HepG2 (cell line): ENCODE results near the gene PRMT5. TPM values are rescaled to one million over a fixed set of nuclear protein-coding genes. Genes with fewer than 3 reads are reported as not detected.
A peak's percentile ranks its signal among the peaks of the same experiment; 100 is the strongest.

Experiments
- ATAC-seq: fragments of 200-7000 bp; cut with Tn5 transposase; 3 replicates; pipeline ENCODE4 v1.9.1; 2020; ENCODE audit warnings: mild to moderate bottlenecking, moderate library complexity
- BruUV-seq: library from RNA; stranded (reverse); fragments of 400-500 nt; replicated peaks from 2 replicates; lab custom pipeline; 2021; lab: Mats Ljungman, UMichigan
- CTCF ChIA-PET: fragments of 300-600 bp; formaldehyde crosslinking; extraction: SDS; loops from one replicate; lab custom pipeline; 2021; ENCODE audit warnings: low total read pairs, inconsistent platforms, low intra/inter-chr PET ratio; lab: Yijun Ruan, JAX
- POLR2A ChIA-PET: fragments of 350-600 bp; sonication (Branson Sonifier 250); formaldehyde crosslinking; loops from one replicate; lab custom pipeline; 2020; ENCODE audit warnings: antibody characterized with exemption, inconsistent platforms; lab: Yijun Ruan, JAX
- DNase-seq: peaks from one replicate; pipeline ENCODE4 v3.0.0-alpha.2; 2015; ENCODE audit warnings: low spot score
- FAIRE-seq: peaks from 3 replicates; lab custom pipeline; 2011; peaks lifted over from hg19 to GRCh38; lab: Jason Lieb, UNC
- H2AFZ ChIP-seq: one replicate; pipeline ENCODE4 v1.6.1; 2011; ENCODE audit warnings: low read length, inconsistent platforms
- H3K27ac ChIP-seq: fragments of 300-600 bp; 3 replicates; pipeline ENCODE4 v1.8.0; 2011; ENCODE audit warnings: mixed run types, mild to moderate bottlenecking, mixed read lengths, low read length, inconsistent platforms; ENCODE audit not compliant: insufficient read depth; ENCODE audit errors: extremely low read length
- H3K27me3 ChIP-seq, 2 experiments: fragments of 200-600 bp in 1 of 2; 2 replicates in 1 of 2; 3 replicates in 1 of 2; pipeline versions ENCODE4 v1.6.0 to v1.8.0; 2011; ENCODE audit warnings: low read length in 2 of 2, mild to moderate bottlenecking in 2 of 2, moderate library complexity in 2 of 2, inconsistent platforms in 1 of 2; ENCODE audit not compliant: insufficient read depth in 2 of 2, control insufficient read depth in 1 of 2
- H3K36me3 ChIP-seq, 2 experiments: fragments of 200-600 bp in 1 of 2; replicated peaks in 1 of 2; 2 replicates in 1 of 2; 3 replicates in 1 of 2; pipeline versions ENCODE4 v1.5.1 to v1.8.0; 2011; ENCODE audit warnings: low read length in 2 of 2, inconsistent platforms in 1 of 2; ENCODE audit not compliant: insufficient read depth in 2 of 2, control insufficient read depth in 1 of 2
- H3K4me1 ChIP-seq: 2 replicates; pipeline ENCODE4 v1.5.1; 2012; ENCODE audit warnings: low read length, inconsistent platforms; ENCODE audit not compliant: insufficient read depth
- H3K4me2 ChIP-seq: 2 replicates; pipeline ENCODE4 v1.6.0; 2011; ENCODE audit warnings: low read depth, low read length, inconsistent platforms
- H3K4me3 ChIP-seq, 3 experiments: fragments of 200-600 bp in 1 of 3; sonication (generic), shearing (Covaris generic) in 1 of 3; replicated peaks in 1 of 3; 2 replicates each; pipeline ENCODE4 v1.5.1; 2011 to 2016; ENCODE audit warnings: low read length in 3 of 3, inconsistent platforms in 2 of 3, low read depth in 2 of 3, mild to moderate bottlenecking in 2 of 3, control low read depth in 1 of 3, mixed read lengths in 1 of 3; ENCODE audit not compliant: insufficient read depth in 1 of 3
- H3K79me2 ChIP-seq: one replicate; pipeline ENCODE4 v1.6.1; 2011; ENCODE audit warnings: low read length, inconsistent platforms; ENCODE audit not compliant: insufficient read depth
- H3K9ac ChIP-seq: 2 replicates; pipeline ENCODE4 v1.6.0; 2011; ENCODE audit warnings: mild to moderate bottlenecking, low read depth, low read length, inconsistent platforms; ENCODE audit not compliant: insufficient read depth
- H3K9me3 ChIP-seq: 2 replicates; pipeline ENCODE4 v1.5.1; 2012; ENCODE audit warnings: mild to moderate bottlenecking, low read length
- H4K20me1 ChIP-seq: 2 replicates; pipeline ENCODE4 v1.6.0; 2011; ENCODE audit warnings: inconsistent platforms, mild to moderate bottlenecking, low read length, moderate library complexity; ENCODE audit not compliant: insufficient read depth
- AGO2 ChIP-seq: fragments of 200-400 bp; formaldehyde crosslinking; optimal IDR thresholded peaks from 2 replicates; pipeline ENCODE3; 2017; ENCODE audit warnings: mild to moderate bottlenecking, low read depth, low read length, moderate library complexity
- DNMT3B ChIP-seq: conservative IDR thresholded peaks from 2 replicates; pipeline ENCODE4 v1.6.1; 2016; ENCODE audit warnings: missing biosample characterization, control low read depth
- PLSCR1 ChIP-seq: sonication (generic); formaldehyde crosslinking; IDR thresholded peaks from 2 replicates; pipeline ENCODE4 v1.5.0; 2020; ENCODE audit warnings: missing genetic modification reagents, mild to moderate bottlenecking, borderline replicate concordance
- SALL2 ChIP-seq: sonication (generic); formaldehyde crosslinking; IDR thresholded peaks from 2 replicates; pipeline ENCODE4 v1.8.1; 2023; ENCODE audit warnings: mild to moderate bottlenecking, missing genetic modification reagents, inconsistent platforms
- SIX1 ChIP-seq: sonication (generic); formaldehyde crosslinking; IDR thresholded peaks from 2 replicates; pipeline ENCODE4 v1.4.0; 2020; ENCODE audit warnings: missing genetic modification reagents, borderline replicate concordance
- ZBED4 ChIP-seq: sonication (generic); formaldehyde crosslinking; IDR thresholded peaks from 2 replicates; pipeline ENCODE4 v1.4.0; 2020; ENCODE audit warnings: missing genetic modification reagents, borderline replicate concordance
- ZNF674 ChIP-seq: sonication (generic); formaldehyde crosslinking; IDR thresholded peaks from 2 replicates; pipeline ENCODE4 v1.5.0; 2020; ENCODE audit warnings: low read depth, mild to moderate bottlenecking, missing genetic modification reagents
- WGBS: methylation state at CpG from one replicate; pipeline ENCODE4 v1.1.6; 2017; ENCODE audit warnings: low lambda C conversion rate; 5-methylcytosine and 5-hydroxymethylcytosine counted together
- in situ Hi-C: cut with HindIII; loops from 2 replicates; pipeline ENCODE4 v1.10.0; 2017; ENCODE audit warnings: low pct_unique_long_range_greater_than_20kb; ENCODE audit not compliant: extremely low pct_ligation_motif_present
- intact Hi-C: fragments of 100-400 bp; cut with micrococcal nuclease; formaldehyde crosslinking; loops from one replicate; pipeline ENCODE4 v1.10.0; 2022; ENCODE audit not compliant: unreplicated experiment
- polyA plus RNA-seq, 8 experiments: library from polyadenylated mRNA; depleted of rRNA in 3 of 8; stranded (reverse) in 7 of 8; unstranded in 1 of 8; fragments of >200 nt; fragmentation: Illumina TruSeq in 4 of 8; extraction: Trizol in 4 of 8; gene quantifications; 2 replicates each; pipeline versions ENCODE4 v1.2.1 to v1.2.3, GENCODE V29; 2011 to 2016; ENCODE audit warnings: low read depth in 4 of 8, missing spikeins in 1 of 8, mixed read lengths in 1 of 8; ENCODE audit not compliant: insufficient read depth in 1 of 8
- total RNA-seq, 5 experiments: library from RNA; depleted of rRNA; stranded (reverse); fragments of >200 nt; fragmentation: Illumina TruSeq; extraction: Trizol; gene quantifications; 2 replicates each; pipeline ENCODE4 v1.2.3, GENCODE V29; 2016; ENCODE audit warnings: low read depth in 1 of 5
- TF ChIP-seq, protein P1 (sequence below), 2 experiments: sonication (generic) in 1 of 2; formaldehyde crosslinking in 1 of 2; IDR thresholded peaks; 2 replicates each; pipeline versions ENCODE4 v1.4.0 to v1.6.1; 2018 to 2020; ENCODE audit warnings: missing genetic modification reagents in 2 of 2, borderline replicate concordance in 1 of 2, low read depth in 1 of 2, mild to moderate bottlenecking in 1 of 2, missing biosample characterization in 1 of 2
- TF ChIP-seq, protein P2 (sequence below): sonication (generic); formaldehyde crosslinking; IDR thresholded peaks from 2 replicates; pipeline ENCODE4 v1.5.1; 2020; ENCODE audit warnings: missing genetic modification reagents, mild to moderate bottlenecking, borderline replicate concordance

Gene PRMT5
- total and polyA plus RNA-seq, 2 of the 13 experiments (the other 11 are each of a cell fraction or from before 2014, with no cell fraction given) = 210 to 354 TPM

- Histone ChIP-seq H3K4me1 (peaks cover 35% of the 10 kb centered on the region), H3K9ac (peak overlapping the region; percentile 76), H4K20me1 (no peaks in the 10 kb centered on the region), H2AFZ (no peak overlapping the region), H3K4me3 (peak overlapping the region; percentile 66 to 93 (median 82)), H3K79me2 (no peaks in the 10 kb centered on the region), H3K4me2 (peak overlapping the region; percentile 95), H3K27ac (peak overlapping the region; percentile 85), H3K36me3 (peaks cover 14% of the 10 kb centered on the region in 2 experiments; a peak in 4 of 5 replicates), H3K27me3 (no peaks in the 10 kb centered on the region; a peak in 1 of 5 replicates), H3K9me3 (no peaks in the 10 kb centered on the region)
- 2% methylated on average over 42 of the region's 45 CpGs for WGBS
- ATAC-seq (peak; percentile 62), FAIRE-seq (peak; percentile 79), DNase-seq (peak; percentile 84)
- in situ Hi-C loops (no loop called here), intact Hi-C loops (loop anchor here (1.0 to 5.0 kb wide), 3 partner anchors 28 to 110 kb away; partner anchors contain the start of genes AJUBA and OXA1L)
- BruUV-seq = no TSS peak
- CTCF ChIA-PET = interaction anchor here (0.6 to 3.1 kb wide), 7 partner anchors 19 to 315 kb away, joined by 3 to 46 read pairs (median 7); partner anchors contain the start of gene HAUS4
- POLR2A ChIA-PET = interaction anchor here (0.6 to 4.4 kb wide), 23 partner anchors 10 to 1243 kb away, joined by 3 to 53 read pairs (median 9); partner anchors contain the start of genes ACIN1, AJUBA, C14orf119 and DAD1
- TF ChIP-seq DNMT3B (CRISPR knock-in tag) = 0 out of 2 replicates have a peak, but pooled peaks have one; percentile 84
- no peak for TF ChIP-seq PLSCR1 (CRISPR knock-in tag)
- TF ChIP-seq, protein P1, sequence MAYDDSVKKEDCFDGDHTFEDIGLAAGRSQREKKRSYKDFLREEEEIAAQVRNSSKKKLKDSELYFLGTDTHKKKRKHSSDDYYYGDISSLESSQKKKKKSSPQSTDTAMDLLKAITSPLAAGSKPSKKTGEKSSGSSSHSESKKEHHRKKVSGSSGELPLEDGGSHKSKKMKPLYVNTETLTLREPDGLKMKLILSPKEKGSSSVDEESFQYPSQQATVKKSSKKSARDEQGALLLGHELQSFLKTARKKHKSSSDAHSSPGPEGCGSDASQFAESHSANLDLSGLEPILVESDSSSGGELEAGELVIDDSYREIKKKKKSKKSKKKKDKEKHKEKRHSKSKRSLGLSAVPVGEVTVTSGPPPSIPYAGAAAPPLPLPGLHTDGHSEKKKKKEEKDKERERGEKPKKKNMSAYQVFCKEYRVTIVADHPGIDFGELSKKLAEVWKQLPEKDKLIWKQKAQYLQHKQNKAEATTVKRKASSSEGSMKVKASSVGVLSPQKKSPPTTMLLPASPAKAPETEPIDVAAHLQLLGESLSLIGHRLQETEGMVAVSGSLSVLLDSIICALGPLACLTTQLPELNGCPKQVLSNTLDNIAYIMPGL (CRISPR knock-in tag; IDR thresholded peaks at IDR 0.05; ENCODE audit: borderline replicate concordance in 1 of 2, low read depth in 1 of 2) = peak; percentile 83 to 99
- TF ChIP-seq, protein P2, sequence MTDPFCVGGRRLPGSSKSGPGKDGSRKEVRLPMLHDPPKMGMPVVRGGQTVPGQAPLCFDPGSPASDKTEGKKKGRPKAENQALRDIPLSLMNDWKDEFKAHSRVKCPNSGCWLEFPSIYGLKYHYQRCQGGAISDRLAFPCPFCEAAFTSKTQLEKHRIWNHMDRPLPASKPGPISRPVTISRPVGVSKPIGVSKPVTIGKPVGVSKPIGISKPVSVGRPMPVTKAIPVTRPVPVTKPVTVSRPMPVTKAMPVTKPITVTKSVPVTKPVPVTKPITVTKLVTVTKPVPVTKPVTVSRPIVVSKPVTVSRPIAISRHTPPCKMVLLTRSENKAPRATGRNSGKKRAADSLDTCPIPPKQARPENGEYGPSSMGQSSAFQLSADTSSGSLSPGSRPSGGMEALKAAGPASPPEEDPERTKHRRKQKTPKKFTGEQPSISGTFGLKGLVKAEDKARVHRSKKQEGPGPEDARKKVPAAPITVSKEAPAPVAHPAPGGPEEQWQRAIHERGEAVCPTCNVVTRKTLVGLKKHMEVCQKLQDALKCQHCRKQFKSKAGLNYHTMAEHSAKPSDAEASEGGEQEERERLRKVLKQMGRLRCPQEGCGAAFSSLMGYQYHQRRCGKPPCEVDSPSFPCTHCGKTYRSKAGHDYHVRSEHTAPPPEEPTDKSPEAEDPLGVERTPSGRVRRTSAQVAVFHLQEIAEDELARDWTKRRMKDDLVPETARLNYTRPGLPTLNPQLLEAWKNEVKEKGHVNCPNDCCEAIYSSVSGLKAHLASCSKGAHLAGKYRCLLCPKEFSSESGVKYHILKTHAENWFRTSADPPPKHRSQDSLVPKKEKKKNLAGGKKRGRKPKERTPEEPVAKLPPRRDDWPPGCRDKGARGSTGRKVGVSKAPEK = no peak; the same call in 1 of the 2 replicates
- no peak for TF ChIP-seq SALL2 (CRISPR knock-in tag)
- peak; percentile 77; the same call in 1 of the 2 replicates for TF ChIP-seq ZNF674 (CRISPR knock-in tag)
- 0 out of 2 replicates have a peak, but pooled peaks have one; percentile 11 for TF ChIP-seq ZBED4
- peak; percentile 69 for TF ChIP-seq AGO2
- TF ChIP-seq SIX1 (CRISPR knock-in tag) = peak; percentile 37; the same call in 1 of the 2 replicates
Measured at GRCh38 chr14:22872033-22872832, 56.9 kb downstream of the PRMT5 start.
